Measurements from ENCODE around the gene STEAP3. TPM values are rescaled to one million over a fixed set of nuclear protein-coding genes. Genes with fewer than 3 reads are reported as not detected.

STEAP3 gene
- total RNA-seq, 1 donor from 2014 or later: 11.8 TPM

DNA sequence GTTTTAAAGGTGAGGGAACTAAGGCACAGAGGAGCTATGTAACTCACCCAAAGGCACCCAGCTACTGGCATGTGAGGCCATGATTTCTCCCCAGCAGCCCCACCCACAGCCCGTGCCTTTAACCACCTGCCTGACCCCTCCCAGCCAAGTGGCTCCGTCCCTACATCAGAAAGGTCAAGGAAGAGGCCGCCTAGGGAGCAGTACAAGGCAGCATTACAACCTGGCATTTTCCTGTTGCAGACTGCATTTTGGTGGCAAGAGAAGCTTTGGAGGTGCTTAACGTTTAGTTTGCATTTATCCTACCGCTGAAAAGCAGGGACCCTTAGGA lies 17.5 kb downstream of the STEAP3 start:
- FAIRE-seq (no peak), DNase-seq (ENCODE audit: low read depth) (no peak)
- no peaks in the 10 kb centered on the region for H3K27me3 ChIP-seq (ENCODE audit: control insufficient read depth, insufficient read depth, low read length)
- TF ChIP-seq, protein P1, sequence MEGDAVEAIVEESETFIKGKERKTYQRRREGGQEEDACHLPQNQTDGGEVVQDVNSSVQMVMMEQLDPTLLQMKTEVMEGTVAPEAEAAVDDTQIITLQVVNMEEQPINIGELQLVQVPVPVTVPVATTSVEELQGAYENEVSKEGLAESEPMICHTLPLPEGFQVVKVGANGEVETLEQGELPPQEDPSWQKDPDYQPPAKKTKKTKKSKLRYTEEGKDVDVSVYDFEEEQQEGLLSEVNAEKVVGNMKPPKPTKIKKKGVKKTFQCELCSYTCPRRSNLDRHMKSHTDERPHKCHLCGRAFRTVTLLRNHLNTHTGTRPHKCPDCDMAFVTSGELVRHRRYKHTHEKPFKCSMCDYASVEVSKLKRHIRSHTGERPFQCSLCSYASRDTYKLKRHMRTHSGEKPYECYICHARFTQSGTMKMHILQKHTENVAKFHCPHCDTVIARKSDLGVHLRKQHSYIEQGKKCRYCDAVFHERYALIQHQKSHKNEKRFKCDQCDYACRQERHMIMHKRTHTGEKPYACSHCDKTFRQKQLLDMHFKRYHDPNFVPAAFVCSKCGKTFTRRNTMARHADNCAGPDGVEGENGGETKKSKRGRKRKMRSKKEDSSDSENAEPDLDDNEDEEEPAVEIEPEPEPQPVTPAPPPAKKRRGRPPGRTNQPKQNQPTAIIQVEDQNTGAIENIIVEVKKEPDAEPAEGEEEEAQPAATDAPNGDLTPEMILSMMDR (IDR thresholded peaks at IDR 0.05; ENCODE audit: insufficient read depth, low read length, severe bottlenecking): no peak
- H3K4me3 ChIP-seq (ENCODE audit: low read depth, low read length): no peak overlapping the region
- peaks cover 5% of the 10 kb centered on the region for H3K36me3 ChIP-seq (ENCODE audit: control insufficient read depth, insufficient read depth, low read length)

- H3K36me3 ChIP-seq (ENCODE audit: control insufficient read depth, insufficient read depth, low read length): peaks cover 7% of the 10 kb centered on the region
- DNase-seq (ENCODE audit: low read depth): no peak
Measured at GRCh38 chr2:119242276-119243119, 18.9 kb downstream of the STEAP3 start.

DNA sequence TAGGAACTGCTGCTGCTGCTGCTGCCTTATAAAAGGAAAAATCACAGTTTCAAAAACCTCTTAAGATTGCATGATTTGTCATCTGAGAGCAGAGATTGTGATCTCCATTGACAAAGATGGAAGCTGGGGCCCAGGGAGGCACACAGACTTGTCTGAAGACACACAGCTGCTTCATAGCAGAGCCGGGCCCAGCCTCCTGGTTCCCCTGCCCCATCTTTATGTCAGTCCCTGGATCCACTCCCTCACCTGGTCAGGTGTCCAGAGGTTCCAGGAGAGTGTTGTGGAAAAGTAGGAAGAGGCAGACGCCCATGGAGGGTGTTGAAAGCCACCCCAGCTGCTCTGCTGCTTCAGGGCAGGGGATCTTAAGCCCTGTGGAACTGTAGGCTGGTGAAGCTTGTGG lies 20.0 kb downstream of the STEAP3 start:
- no peak overlapping the region for H3K4me3 ChIP-seq (ENCODE audit: low read depth, low read length)
- DNase-seq (ENCODE audit: low read depth) (no peak), FAIRE-seq (no peak)
- TF ChIP-seq, protein P1 (IDR thresholded peaks at IDR 0.05; ENCODE audit: insufficient read depth, low read length, severe bottlenecking): no peak
- peaks cover 9% of the 10 kb centered on the region for H3K36me3 ChIP-seq (ENCODE audit: control insufficient read depth, insufficient read depth, low read length)
- H3K27me3 ChIP-seq (ENCODE audit: control insufficient read depth, insufficient read depth, low read length): no peaks in the 10 kb centered on the region

More at GRCh38 chr2:119242276-119243119, 18.9 kb downstream of the STEAP3 start:
- TF ChIP-seq, protein P1 (IDR thresholded peaks at IDR 0.05; ENCODE audit: insufficient read depth, low read length, severe bottlenecking): no peak
- Histone ChIP-seq H3K4me3 (ENCODE audit: low read depth, low read length) (no peak overlapping the region), H3K27me3 (ENCODE audit: control insufficient read depth, insufficient read depth, low read length) (no peaks in the 10 kb centered on the region)
- FAIRE-seq: no peak

DNA sequence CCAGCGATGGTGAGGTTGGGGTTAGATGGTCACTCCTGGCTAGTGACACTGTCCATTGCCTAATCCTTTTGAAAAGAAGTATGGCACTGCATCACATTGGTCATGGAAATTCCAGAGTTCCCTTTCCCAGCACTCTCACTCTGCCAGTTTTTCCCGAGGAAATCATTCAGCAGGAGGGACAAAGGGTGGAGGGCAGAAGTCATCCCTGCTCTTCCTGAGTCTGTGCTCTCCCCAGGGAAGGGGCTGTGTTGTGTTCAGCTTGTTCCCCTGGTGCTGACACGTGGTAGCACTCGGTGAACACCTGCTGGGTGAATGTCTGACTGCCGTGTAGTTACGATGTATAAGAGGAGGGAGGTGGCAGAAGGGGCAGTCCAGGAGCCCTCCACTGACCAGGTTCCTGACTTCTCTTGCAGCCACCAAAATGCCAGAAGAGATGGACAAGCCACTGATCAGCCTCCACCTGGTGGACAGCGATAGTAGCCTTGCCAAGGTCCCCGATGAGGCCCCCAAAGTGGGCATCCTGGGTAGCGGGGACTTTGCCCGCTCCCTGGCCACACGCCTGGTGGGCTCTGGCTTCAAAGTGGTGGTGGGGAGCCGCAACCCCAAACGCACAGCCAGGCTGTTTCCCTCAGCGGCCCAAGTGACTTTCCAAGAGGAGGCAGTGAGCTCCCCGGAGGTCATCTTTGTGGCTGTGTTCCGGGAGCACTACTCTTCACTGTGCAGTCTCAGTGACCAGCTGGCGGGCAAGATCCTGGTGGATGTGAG lies 21.6 kb downstream of the STEAP3 start:
- Histone ChIP-seq H3K27me3 (ENCODE audit: control insufficient read depth, insufficient read depth, low read length) (no peaks in the 10 kb centered on the region), H3K36me3 (ENCODE audit: control insufficient read depth, insufficient read depth, low read length) (peaks cover 13% of the 10 kb centered on the region), H3K4me3 (ENCODE audit: low read depth, low read length) (no peak overlapping the region)
- TF ChIP-seq, protein P1 (IDR thresholded peaks at IDR 0.05; ENCODE audit: insufficient read depth, low read length, severe bottlenecking): no peak
- no peak for DNase-seq (ENCODE audit: low read depth)
- FAIRE-seq: no peak

GRCh38 chr2:119245841-119246230 lies 22.2 kb downstream of the STEAP3 start:
- H3K4me3 ChIP-seq (ENCODE audit: low read depth, low read length): no peak overlapping the region
- no peak for DNase-seq (ENCODE audit: low read depth)
- no peak for FAIRE-seq
- H3K27me3 ChIP-seq (ENCODE audit: control insufficient read depth, insufficient read depth, low read length): no peaks in the 10 kb centered on the region
- peaks cover 13% of the 10 kb centered on the region for H3K36me3 ChIP-seq (ENCODE audit: control insufficient read depth, insufficient read depth, low read length)
- TF ChIP-seq, protein P1 (IDR thresholded peaks at IDR 0.05; ENCODE audit: insufficient read depth, low read length, severe bottlenecking): no peak

Measured in bronchial epithelial cell (primary cell).